HG03135 (cell line): Measurements from ENCODE around the gene MAP3K7.

Experiments used
- ATAC-seq: cut with Tn5 transposase; IDR thresholded peaks from one replicate; pipeline ENCODE4 v1.9.1; 2021; ENCODE audit warnings: mild to moderate bottlenecking, moderate library complexity; ENCODE audit not compliant: unreplicated experiment

MAP3K7 gene

GRCh38 chr6:90586836-90587638 is at the start of gene MAP3K7:
Gene MAP3K7 (minus strand): TSS chr6:90587072. CDS start chr6:90586883, 189 bp downstream.
- peak; percentile 88 for ATAC-seq

- no peak for ATAC-seq
Measured at GRCh38 chr6:90631046-90631445, 44.2 kb upstream of the MAP3K7 start.

GRCh38 chr6:90621581-90621980 is 34.7 kb upstream of the MAP3K7 start:
- ATAC-seq = no peak

GRCh38 chr6:90619221-90619620 is 32.3 kb upstream of the MAP3K7 start:
- no peak for ATAC-seq

- no peak for ATAC-seq
Measured at GRCh38 chr6:90612313-90612680, 25.4 kb upstream of the MAP3K7 start.

GRCh38 chr6:90611543-90612312 is 24.9 kb upstream of the MAP3K7 start:
- no peak for ATAC-seq

GRCh38 chr6:90610751-90611542 is 24.1 kb upstream of the MAP3K7 start:
- ATAC-seq = peak; percentile 54

- ATAC-seq = no peak
Measured at GRCh38 chr6:90610301-90610750, 23.5 kb upstream of the MAP3K7 start.

GRCh38 chr6:90605749-90606340 is 19.0 kb upstream of the MAP3K7 start:
- ATAC-seq = no peak

GRCh38 chr6:90604546-90604945 is 17.7 kb upstream of the MAP3K7 start:
- ATAC-seq = no peak

GRCh38 chr6:90599151-90599550 is 12.3 kb upstream of the MAP3K7 start:
- ATAC-seq = no peak

GRCh38 chr6:90598192-90598951 is 11.5 kb upstream of the MAP3K7 start:
- no peak for ATAC-seq

- ATAC-seq = no peak
Measured at GRCh38 chr6:90596967-90597539, 10.2 kb upstream of the MAP3K7 start.

- no peak for ATAC-seq
Measured at GRCh38 chr6:90595854-90596253, 9.0 kb upstream of the MAP3K7 start.

GRCh38 chr6:90586546-90586835 is 381 bp downstream of the MAP3K7 start:
- peak; percentile 23 for ATAC-seq

GRCh38 chr6:90584636-90585255 is 2.1 kb downstream of the MAP3K7 start:
- no peak for ATAC-seq

- no peak for ATAC-seq
Measured at GRCh38 chr6:90583836-90584481, 2.9 kb downstream of the MAP3K7 start.

GRCh38 chr6:90583179-90583835 is 3.6 kb downstream of the MAP3K7 start:
- no peak for ATAC-seq

GRCh38 chr6:90581146-90581545 is 5.7 kb downstream of the MAP3K7 start:
- ATAC-seq = no peak
